Erythroblast (primary cell): Measurements from ENCODE around the gene SLC39A7.
"Not testable (repeated sequence)": the region's sequence is repeated elsewhere in the genome, so short reads cannot be mapped to it uniquely, and the experiment has no call there.

ENCODE experiments used
- DNase-seq, 2 experiments: peaks; one replicate each; lab custom pipeline; 2025; lab: John Stamatoyannopoulos, UW
- GATA1 ChIP-seq: IDR thresholded peaks from 2 replicates; pipeline ENCODE4 v1.6.1; 2011; ENCODE audit warnings: low read depth, mild to moderate bottlenecking, control low read depth, low read length, moderate library complexity
- POLR2A ChIP-seq: IDR thresholded peaks from 2 replicates; pipeline ENCODE4 v1.6.1; 2011; ENCODE audit warnings: mild to moderate bottlenecking, low read length

Gene SLC39A7

GRCh38 chr6:33211666-33212422 lies 11.2 kb downstream of the SLC39A7 start:
- TF ChIP-seq GATA1 (no peak), POLR2A (no peak)
- no peak for DNase-seq

GRCh38 chr6:33212857-33213165 lies 12.1 kb downstream of the SLC39A7 start:
- DNase-seq = no peak
- TF ChIP-seq GATA1 = no peak
- TF ChIP-seq POLR2A = no peak

GRCh38 chr6:33213166-33213988 lies 12.7 kb downstream of the SLC39A7 start:
- DNase-seq = no peak
- peak; percentile 63 for TF ChIP-seq POLR2A
- TF ChIP-seq GATA1 = no peak

GRCh38 chr6:33213989-33214335 lies 13.3 kb downstream of the SLC39A7 start:
- no peak for TF ChIP-seq POLR2A
- TF ChIP-seq GATA1 = no peak
- no peak for DNase-seq

GRCh38 chr6:33215271-33216116 lies 14.8 kb downstream of the SLC39A7 start:
- TF ChIP-seq GATA1 = no peak
- TF ChIP-seq POLR2A = no peak

GRCh38 chr6:33216117-33216649 lies 15.5 kb downstream of the SLC39A7 start:
- no peak for DNase-seq
- TF ChIP-seq GATA1 (no peak), POLR2A (no peak)

More at GRCh38 chr6:33215271-33216116, 14.8 kb downstream of the SLC39A7 start:
- DNase-seq = no peak

- TF ChIP-seq GATA1 (no peak), POLR2A (no peak)
- no peak for DNase-seq
Observed at GRCh38 chr6:33217246-33217645, 16.6 kb downstream of the SLC39A7 start.

- no peak for DNase-seq
Observed at GRCh38 chr6:33217681-33218080, 17.0 kb downstream of the SLC39A7 start.

GRCh38 chr6:33226503-33227120 lies 25.9 kb downstream of the SLC39A7 start:
- not testable (repeated sequence) for DNase-seq

More at GRCh38 chr6:33217681-33218080, 17.0 kb downstream of the SLC39A7 start:
- TF ChIP-seq GATA1 (no peak), POLR2A (no peak)

- DNase-seq = no peak
- TF ChIP-seq POLR2A (no peak), GATA1 (no peak)
Observed at GRCh38 chr6:33235221-33235634, 34.6 kb downstream of the SLC39A7 start.

- no peak for DNase-seq
- no peak for TF ChIP-seq GATA1
- TF ChIP-seq POLR2A = no peak
Observed at GRCh38 chr6:33236328-33236727, 35.7 kb downstream of the SLC39A7 start.

GRCh38 chr6:33236852-33237251 lies 36.2 kb downstream of the SLC39A7 start:
- no peak for TF ChIP-seq POLR2A
- no peak for TF ChIP-seq GATA1
- no peak for DNase-seq

- DNase-seq = no peak
- TF ChIP-seq GATA1 = no peak
- no peak for TF ChIP-seq POLR2A
Observed at GRCh38 chr6:33237741-33238140, 37.1 kb downstream of the SLC39A7 start.

GRCh38 chr6:33241968-33242367 lies 41.3 kb downstream of the SLC39A7 start:
- no peak for DNase-seq
- TF ChIP-seq GATA1 (no peak), POLR2A (no peak)
